ENCODE measurements around the gene ZNF787. TPM values are rescaled to one million over a fixed set of nuclear protein-coding genes. Genes with fewer than 3 reads are reported as not detected.

ZNF787 gene
- total and polyA plus RNA-seq, 2 donors (not counting 3 experiments of a cell fraction or from before 2014, with no cell fraction given) = 11.6 to 32.7 TPM

DNA sequence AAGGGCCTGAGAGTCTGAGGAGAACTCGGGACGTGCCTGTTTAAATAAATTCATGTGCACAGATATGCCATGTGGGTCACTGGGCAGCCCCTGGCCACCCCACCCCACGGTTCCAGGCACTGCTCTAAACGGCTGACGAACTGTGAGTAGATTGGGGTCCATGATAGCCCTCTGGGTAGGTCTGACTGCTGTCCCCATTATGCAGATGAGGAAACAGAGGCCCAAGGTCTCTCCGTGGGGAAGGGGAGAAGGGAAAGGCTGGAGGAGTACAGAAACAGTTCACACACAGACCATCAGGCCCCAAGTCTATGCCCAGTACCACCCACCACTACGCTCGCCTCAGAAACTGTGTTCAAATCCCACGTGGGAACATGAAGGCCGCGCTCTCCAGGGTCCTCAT lies 14.1 kb downstream of the ZNF787 start:
- no peak overlapping the region for H3K27ac ChIP-seq (ENCODE audit: insufficient read depth, low read depth, low read length)
- no peaks in the 10 kb centered on the region for H3K27me3 ChIP-seq (ENCODE audit: control insufficient read depth in 2 of 2, insufficient read depth in 2 of 2, low read length in 2 of 2)
- no peak overlapping the region for H3K4me3 ChIP-seq (replicated peaks in 1 of 3; ENCODE audit: insufficient read depth in 1 of 3, low read depth in 1 of 3, low read length in 3 of 3)
- TF ChIP-seq EZH2 (IDR thresholded peaks at IDR 0.05; ENCODE audit: borderline replicate concordance, low read depth, low read length, severe bottlenecking) (no peak), MYC (IDR thresholded peaks at IDR 0.05; ENCODE audit: low read depth, low read length) (no peak), JUN (IDR thresholded peaks at IDR 0.05; ENCODE audit: borderline replicate concordance, insufficient read depth, insufficient read length, low read depth) (no peak), POLR2A (IDR thresholded peaks at IDR 0.05; ENCODE audit: low read depth, low read length) (no peak), POLR2AphosphoS5 (IDR thresholded peaks at IDR 0.05; ENCODE audit: insufficient read depth, low read depth, low read length) (no peak), GATA2 (IDR thresholded peaks at IDR 0.05; ENCODE audit: insufficient read depth, insufficient read length, low read depth, low read length) (no peak), FOS (IDR thresholded peaks at IDR 0.05; ENCODE audit: borderline replicate concordance, insufficient read depth, low read length) (no peak)
- TF ChIP-seq, protein P1, sequence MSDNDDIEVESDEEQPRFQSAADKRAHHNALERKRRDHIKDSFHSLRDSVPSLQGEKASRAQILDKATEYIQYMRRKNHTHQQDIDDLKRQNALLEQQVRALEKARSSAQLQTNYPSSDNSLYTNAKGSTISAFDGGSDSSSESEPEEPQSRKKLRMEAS (IDR thresholded peaks at IDR 0.05; ENCODE audit: insufficient read depth, insufficient read length) = no peak
- TF ChIP-seq, protein P2, sequence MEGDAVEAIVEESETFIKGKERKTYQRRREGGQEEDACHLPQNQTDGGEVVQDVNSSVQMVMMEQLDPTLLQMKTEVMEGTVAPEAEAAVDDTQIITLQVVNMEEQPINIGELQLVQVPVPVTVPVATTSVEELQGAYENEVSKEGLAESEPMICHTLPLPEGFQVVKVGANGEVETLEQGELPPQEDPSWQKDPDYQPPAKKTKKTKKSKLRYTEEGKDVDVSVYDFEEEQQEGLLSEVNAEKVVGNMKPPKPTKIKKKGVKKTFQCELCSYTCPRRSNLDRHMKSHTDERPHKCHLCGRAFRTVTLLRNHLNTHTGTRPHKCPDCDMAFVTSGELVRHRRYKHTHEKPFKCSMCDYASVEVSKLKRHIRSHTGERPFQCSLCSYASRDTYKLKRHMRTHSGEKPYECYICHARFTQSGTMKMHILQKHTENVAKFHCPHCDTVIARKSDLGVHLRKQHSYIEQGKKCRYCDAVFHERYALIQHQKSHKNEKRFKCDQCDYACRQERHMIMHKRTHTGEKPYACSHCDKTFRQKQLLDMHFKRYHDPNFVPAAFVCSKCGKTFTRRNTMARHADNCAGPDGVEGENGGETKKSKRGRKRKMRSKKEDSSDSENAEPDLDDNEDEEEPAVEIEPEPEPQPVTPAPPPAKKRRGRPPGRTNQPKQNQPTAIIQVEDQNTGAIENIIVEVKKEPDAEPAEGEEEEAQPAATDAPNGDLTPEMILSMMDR (IDR thresholded peaks at IDR 0.05; ENCODE audit: extremely low read depth in 1 of 2, insufficient read depth in 1 of 2, low read depth in 1 of 2, low read length in 2 of 2) = no peak
- dilution Hi-C loops (cut with MboI; ENCODE audit: extremely low pct_ligation_motif_present, low sequenced_read_pairs) (no loop called here), intact Hi-C loops (cut with micrococcal nuclease) (no loop called here)
- CTCF ChIA-PET = no interaction called here
- H3K4me2 ChIP-seq (ENCODE audit: insufficient read depth, low read length) = no peak overlapping the region
- no TSS peak for BruUV-seq (replicated peaks)
- H3K9me3 ChIP-seq (replicated peaks; ENCODE audit: control insufficient read depth, insufficient read depth, low read length) = no peaks in the 10 kb centered on the region
- no peak for DNase-seq (ENCODE audit: low read depth, low spot score)
- no peak for FAIRE-seq
- no peaks in the 10 kb centered on the region for H3K9me1 ChIP-seq (replicated peaks; ENCODE audit: control insufficient read depth, extremely low read depth, insufficient read depth, low read length)
- H4K20me1 ChIP-seq (replicated peaks; ENCODE audit: control insufficient read depth, extremely low read depth, insufficient read depth, low read length) = no peaks in the 10 kb centered on the region
- peaks cover 86% of the 10 kb centered on the region for H3K79me2 ChIP-seq (ENCODE audit: control insufficient read depth, insufficient read depth, low read length)
- H3K9ac ChIP-seq (replicated peaks; ENCODE audit: extremely low read depth, insufficient read depth, low read length) = no peak overlapping the region
- peaks cover 21% of the 10 kb centered on the region for H3K4me1 ChIP-seq (ENCODE audit: control insufficient read depth, extremely low read depth, insufficient read depth, low read length)
- no peaks in the 10 kb centered on the region for H3K36me3 ChIP-seq (ENCODE audit: control insufficient read depth in 2 of 2, extremely low read depth in 1 of 2, insufficient read depth in 2 of 2, low read length in 2 of 2)
- no peak overlapping the region for H2AFZ ChIP-seq (ENCODE audit: low read depth, low read length)
- POLR2A ChIA-PET = no interaction called here

Measured in endothelial cell of umbilical vein (primary cell).